GM12892 (cell line): ENCODE data around the gene PTTG1IP2.

Source experiments
- POLR2A ChIP-seq: IDR thresholded peaks from 2 replicates; pipeline ENCODE4 v1.6.1; 2011; ENCODE audit warnings: low read depth, low read length, control low read depth
- POLR2AphosphoS5 ChIP-seq: IDR thresholded peaks from 2 replicates; pipeline ENCODE4 v1.6.1; 2011; ENCODE audit warnings: low read depth, low read length, control low read depth
- TAF1 ChIP-seq: IDR thresholded peaks from 2 replicates; pipeline ENCODE4 v1.6.1; 2011; ENCODE audit warnings: low read depth, mild to moderate bottlenecking, control low read depth, low read length, borderline replicate concordance

- TF ChIP-seq POLR2AphosphoS5 (no peak), TAF1 (no peak), POLR2A (no peak)
Observed at GRCh38 chr7:90458104-90458503, 11.3 kb upstream of the PTTG1IP2 start.
